Endothelial cell of umbilical vein (primary cell): ENCODE data around the gene SOSTDC1. TPM values are rescaled to one million over a fixed set of nuclear protein-coding genes. Genes with fewer than 3 reads are reported as not detected.

Experiments used
- BruUV-seq: library from RNA; stranded (reverse); fragments of 400-500 nt; replicated peaks from 2 replicates; lab custom pipeline; 2021; lab: Mats Ljungman, UMichigan
- CTCF ChIA-PET: fragments of 300-600, 350-600 bp; sonication (Branson Sonifier 250); formaldehyde crosslinking; loops from one replicate; lab custom pipeline; 2021; ENCODE audit warnings: antibody characterized with exemption, inconsistent platforms; lab: Charles Lee
- POLR2A ChIA-PET: fragments of 300-600, 350-600 bp; sonication (Branson Sonifier 250); formaldehyde crosslinking; loops from one replicate; lab custom pipeline; 2021; ENCODE audit warnings: antibody characterized with exemption, inconsistent platforms; lab: Charles Lee
- DNase-seq: peaks from one replicate; pipeline ENCODE4 v3.0.0-alpha.2; 2011; ENCODE audit warnings: low read depth, low spot score
- FAIRE-seq: peaks from 2 replicates; lab custom pipeline; 2011; peaks lifted over from hg19 to GRCh38; lab: Jason Lieb, UNC
- H2AFZ ChIP-seq: 2 replicates; pipeline ENCODE4 v1.6.0; 2012; ENCODE audit warnings: low read depth, low read length, control low read depth, inconsistent platforms
- H3K27ac ChIP-seq: 2 replicates; pipeline ENCODE4 v1.5.1; 2011; ENCODE audit warnings: low read depth, mild to moderate bottlenecking, control low read depth, low read length, moderate library complexity; ENCODE audit not compliant: insufficient read depth
- H3K27me3 ChIP-seq, 2 experiments: 2 replicates each; pipeline versions ENCODE4 v1.6.0 to v1.6.1; 2011; ENCODE audit warnings: low read length in 2 of 2, mixed read lengths in 1 of 2; ENCODE audit not compliant: control insufficient read depth in 2 of 2, insufficient read depth in 2 of 2
- H3K36me3 ChIP-seq, 2 experiments: 2 replicates in 1 of 2; 3 replicates in 1 of 2; pipeline ENCODE4 v1.5.1; 2011; ENCODE audit warnings: low read length in 2 of 2, mild to moderate bottlenecking in 1 of 2, moderate library complexity in 1 of 2; ENCODE audit not compliant: control insufficient read depth in 2 of 2, insufficient read depth in 2 of 2; ENCODE audit errors: extremely low read depth in 1 of 2
- H3K4me1 ChIP-seq: 3 replicates; pipeline ENCODE4 v1.5.1; 2011; ENCODE audit warnings: mild to moderate bottlenecking, low read length; ENCODE audit not compliant: control insufficient read depth, insufficient read depth; ENCODE audit errors: extremely low read depth
- H3K4me2 ChIP-seq: 2 replicates; pipeline ENCODE4 v1.6.1; 2011; ENCODE audit warnings: low read length, control low read depth, mixed read lengths; ENCODE audit not compliant: insufficient read depth
- H3K4me3 ChIP-seq, 3 experiments: fragments of 200-600 bp in 1 of 3; sonication (generic), shearing (Covaris generic) in 1 of 3; replicated peaks in 1 of 3; 2 replicates each; pipeline ENCODE4 v1.5.1; 2011 to 2016; ENCODE audit warnings: control low read depth in 3 of 3, low read length in 3 of 3, mild to moderate bottlenecking in 2 of 3, inconsistent platforms in 1 of 3, low read depth in 1 of 3, moderate library complexity in 1 of 3; ENCODE audit not compliant: insufficient read depth in 1 of 3
- H3K79me2 ChIP-seq: 2 replicates; pipeline ENCODE4 v1.6.0; 2012; ENCODE audit warnings: low read length, inconsistent platforms; ENCODE audit not compliant: control insufficient read depth, insufficient read depth
- H3K9ac ChIP-seq: replicated peaks from 2 replicates; pipeline ENCODE3; 2011; ENCODE audit warnings: low read length, control low read depth; ENCODE audit not compliant: insufficient read depth; ENCODE audit errors: extremely low read depth
- H3K9me1 ChIP-seq: replicated peaks from 3 replicates; pipeline ENCODE4 v1.6.0; 2011; ENCODE audit warnings: mild to moderate bottlenecking, low read length; ENCODE audit not compliant: control insufficient read depth, insufficient read depth; ENCODE audit errors: extremely low read depth
- H3K9me3 ChIP-seq: replicated peaks from 2 replicates; pipeline ENCODE4 v1.5.1; 2012; ENCODE audit warnings: low read length, inconsistent platforms; ENCODE audit not compliant: control insufficient read depth, insufficient read depth
- H4K20me1 ChIP-seq: replicated peaks from 2 replicates; pipeline ENCODE3; 2011; ENCODE audit warnings: mild to moderate bottlenecking, low read length; ENCODE audit not compliant: control insufficient read depth, insufficient read depth; ENCODE audit errors: extremely low read depth
- EZH2 ChIP-seq: IDR thresholded peaks from 2 replicates; pipeline ENCODE4 v1.6.1; 2012; ENCODE audit warnings: borderline replicate concordance, low read depth, mild to moderate bottlenecking, moderate library complexity, low read length, inconsistent platforms; ENCODE audit not compliant: severe bottlenecking
- FOS ChIP-seq: IDR thresholded peaks from 2 replicates; pipeline ENCODE4 v1.6.1; 2011; ENCODE audit warnings: mild to moderate bottlenecking, low read length, moderate library complexity, borderline replicate concordance; ENCODE audit not compliant: insufficient read depth
- GATA2 ChIP-seq: IDR thresholded peaks from 2 replicates; pipeline ENCODE4 v1.7.0; 2011; ENCODE audit warnings: low read depth, mild to moderate bottlenecking, moderate library complexity, mixed read lengths, low read length; ENCODE audit not compliant: insufficient read length, insufficient read depth
- JUN ChIP-seq: IDR thresholded peaks from 2 replicates; pipeline ENCODE4 v1.6.1; 2011; ENCODE audit warnings: borderline replicate concordance, low read depth; ENCODE audit not compliant: insufficient read length, insufficient read depth
- MYC ChIP-seq: IDR thresholded peaks from one replicate; pipeline ENCODE4 v1.6.1; 2011; ENCODE audit warnings: mild to moderate bottlenecking, low read depth, low read length
- POLR2A ChIP-seq: IDR thresholded peaks from 2 replicates; pipeline ENCODE4 v1.6.1; 2012; ENCODE audit warnings: low read depth, mild to moderate bottlenecking, control low read depth, low read length
- POLR2AphosphoS5 ChIP-seq: IDR thresholded peaks from 2 replicates; pipeline ENCODE4 v1.6.1; 2012; ENCODE audit warnings: low read depth, mild to moderate bottlenecking, control low read depth, low read length, moderate library complexity; ENCODE audit not compliant: insufficient read depth
- dilution Hi-C: fragments of 300-500 bp; cut with MboI; formaldehyde crosslinking; loops from one replicate; pipeline ENCODE4 v1.15.0; 2019; ENCODE audit warnings: low sequenced_read_pairs; ENCODE audit not compliant: extremely low pct_ligation_motif_present
- intact Hi-C: fragments of 100-400 bp; cut with micrococcal nuclease; formaldehyde crosslinking; loops from one replicate; pipeline ENCODE4 v1.10.0; 2022
- polyA plus RNA-seq, 4 experiments: library from polyadenylated mRNA; depleted of rRNA in 3 of 4; stranded (reverse) in 3 of 4; unstranded in 1 of 4; fragments of >200 nt; gene quantifications; 2 replicates each; pipeline versions ENCODE4 v1.2.1 to v1.2.3, GENCODE V29; 2011 to 2012; ENCODE audit warnings: missing spikeins in 1 of 4
- total RNA-seq: library from RNA; stranded (reverse); gene quantifications from 2 replicates; pipeline ENCODE4 v1.2.3, GENCODE V29; 2021
- TF ChIP-seq, protein P1 (sequence below): IDR thresholded peaks from 2 replicates; pipeline ENCODE4 v1.6.1; 2011; ENCODE audit not compliant: insufficient read depth, insufficient read length
- TF ChIP-seq, protein P2 (sequence below), 2 donors: IDR thresholded peaks; 1 replicate in 1 of 2; 2 replicates in 1 of 2; pipeline ENCODE4 v1.5.1; 2011; ENCODE audit warnings: low read length in 2 of 2, mild to moderate bottlenecking in 2 of 2, moderate library complexity in 2 of 2, control low read depth in 1 of 2, inconsistent platforms in 1 of 2, low read depth in 1 of 2; ENCODE audit not compliant: insufficient read depth in 1 of 2; ENCODE audit errors: extremely low read depth in 1 of 2

The SOSTDC1 gene
- total and polyA plus RNA-seq, 2 donors (not counting 3 experiments of a cell fraction or from before 2014, with no cell fraction given): not detected

GRCh38 chr7:16491148-16491547 is 25.6 kb upstream of the SOSTDC1 start:
- no peaks in the 10 kb centered on the region for H3K9me3 ChIP-seq
- H3K27me3 ChIP-seq: no peaks in the 10 kb centered on the region
- H3K4me1 ChIP-seq: no peaks in the 10 kb centered on the region
- ChIA-PET CTCF (no interaction called here), POLR2A (no interaction called here)
- no peak for FAIRE-seq
- intact Hi-C loops (no loop called here), dilution Hi-C loops (no loop called here)
- H3K27ac ChIP-seq: no peak overlapping the region
- H3K79me2 ChIP-seq: no peaks in the 10 kb centered on the region
- no peak overlapping the region for H3K9ac ChIP-seq
- no peak overlapping the region for H3K4me2 ChIP-seq
- H3K4me3 ChIP-seq: no peak overlapping the region
- H2AFZ ChIP-seq: no peak overlapping the region
- H4K20me1 ChIP-seq: no peaks in the 10 kb centered on the region
- H3K36me3 ChIP-seq: no peaks in the 10 kb centered on the region
- BruUV-seq: no TSS peak
- TF ChIP-seq JUN: no peak
- no peak for TF ChIP-seq POLR2AphosphoS5
- TF ChIP-seq, protein P1, sequence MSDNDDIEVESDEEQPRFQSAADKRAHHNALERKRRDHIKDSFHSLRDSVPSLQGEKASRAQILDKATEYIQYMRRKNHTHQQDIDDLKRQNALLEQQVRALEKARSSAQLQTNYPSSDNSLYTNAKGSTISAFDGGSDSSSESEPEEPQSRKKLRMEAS: no peak
- no peak for TF ChIP-seq POLR2A
- TF ChIP-seq, protein P2, sequence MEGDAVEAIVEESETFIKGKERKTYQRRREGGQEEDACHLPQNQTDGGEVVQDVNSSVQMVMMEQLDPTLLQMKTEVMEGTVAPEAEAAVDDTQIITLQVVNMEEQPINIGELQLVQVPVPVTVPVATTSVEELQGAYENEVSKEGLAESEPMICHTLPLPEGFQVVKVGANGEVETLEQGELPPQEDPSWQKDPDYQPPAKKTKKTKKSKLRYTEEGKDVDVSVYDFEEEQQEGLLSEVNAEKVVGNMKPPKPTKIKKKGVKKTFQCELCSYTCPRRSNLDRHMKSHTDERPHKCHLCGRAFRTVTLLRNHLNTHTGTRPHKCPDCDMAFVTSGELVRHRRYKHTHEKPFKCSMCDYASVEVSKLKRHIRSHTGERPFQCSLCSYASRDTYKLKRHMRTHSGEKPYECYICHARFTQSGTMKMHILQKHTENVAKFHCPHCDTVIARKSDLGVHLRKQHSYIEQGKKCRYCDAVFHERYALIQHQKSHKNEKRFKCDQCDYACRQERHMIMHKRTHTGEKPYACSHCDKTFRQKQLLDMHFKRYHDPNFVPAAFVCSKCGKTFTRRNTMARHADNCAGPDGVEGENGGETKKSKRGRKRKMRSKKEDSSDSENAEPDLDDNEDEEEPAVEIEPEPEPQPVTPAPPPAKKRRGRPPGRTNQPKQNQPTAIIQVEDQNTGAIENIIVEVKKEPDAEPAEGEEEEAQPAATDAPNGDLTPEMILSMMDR (IDR thresholded peaks at IDR 0.05; ENCODE audit: extremely low read depth in 1 of 2, insufficient read depth in 1 of 2, low read depth in 1 of 2, low read length in 2 of 2): no peak
- no peak for TF ChIP-seq EZH2
- no peak for TF ChIP-seq GATA2
- no peak for TF ChIP-seq MYC
- TF ChIP-seq FOS: no peak
- H3K9me1 ChIP-seq: no peaks in the 10 kb centered on the region
- no peak for DNase-seq
